Measurements from ENCODE around the gene C11orf91.
"Not testable (repeated sequence)": the region's sequence is repeated elsewhere in the genome, so short reads cannot be mapped to it uniquely, and the experiment has no call there.

C11orf91 gene

DNA sequence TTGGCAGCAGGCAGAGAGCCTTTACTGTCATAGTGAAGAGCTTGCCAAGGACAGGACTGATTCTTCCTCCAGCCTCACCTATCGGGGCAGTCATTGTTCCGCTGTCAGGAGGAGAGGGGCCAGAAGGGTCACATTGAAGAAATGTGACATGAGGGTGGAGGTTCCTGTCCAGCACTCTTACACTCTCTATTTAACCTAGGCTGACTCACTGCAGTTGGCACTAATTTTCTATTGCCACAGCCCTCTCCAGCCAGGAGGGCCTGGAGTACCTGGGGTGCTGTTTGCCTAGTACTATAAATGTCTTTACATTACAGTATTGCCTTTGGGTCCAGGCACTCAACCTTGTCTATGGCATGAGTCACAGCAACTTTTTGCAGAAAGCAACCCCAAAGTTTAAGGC is 7.2 kb upstream of the C11orf91 start:
- H2AK5ac ChIP-seq (ENCODE audit: low read length); H3K18ac ChIP-seq (ENCODE audit: low read length); H2BK5ac ChIP-seq (ENCODE audit: low read depth, low read length, poor library complexity); H3K4me2 ChIP-seq (ENCODE audit: low read length); H3K23ac ChIP-seq (ENCODE audit: low read length); H3K27ac ChIP-seq (ENCODE audit: low read depth, low read length); H3K27me3 ChIP-seq (ENCODE audit: insufficient read depth, low read length); H3K9me3 ChIP-seq (ENCODE audit: insufficient read depth, low read depth, low read length); H3K4me3 ChIP-seq (ENCODE audit: low read depth, low read length); H3K9ac ChIP-seq (ENCODE audit: low read length); H4K12ac ChIP-seq (ENCODE audit: low read depth, low read length); H3K4ac ChIP-seq (ENCODE audit: low read depth, low read length); H2BK120ac ChIP-seq (ENCODE audit: insufficient read depth, low read length, poor library complexity); H4K8ac ChIP-seq (ENCODE audit: low read depth, low read length); H3K79me2 ChIP-seq (ENCODE audit: control insufficient read depth, insufficient read depth, low read length, poor library complexity); H4K91ac ChIP-seq (ENCODE audit: low read depth, low read length); H3K79me1 ChIP-seq (ENCODE audit: low read length); DNase-seq; H3K4me1 ChIP-seq (ENCODE audit: control insufficient read depth in 1 of 2, insufficient read depth in 2 of 2, low read length in 2 of 2); H2BK12ac ChIP-seq (ENCODE audit: low read length); H3K14ac ChIP-seq (ENCODE audit: low read length); H2AFZ ChIP-seq (ENCODE audit: insufficient read depth, low read length, poor library complexity): not testable (repeated sequence)
- peaks cover 11 to 24% of the 10 kb centered on the region in 2 experiments for H3K36me3 ChIP-seq (ENCODE audit: control insufficient read depth in 1 of 2, insufficient read depth in 2 of 2, low read length in 2 of 2)
- no CpG with 5 or more reads among the region's 2 CpGs for WGBS (ENCODE audit: extremely low coverage, insufficient coverage, insufficient read length)

DNA sequence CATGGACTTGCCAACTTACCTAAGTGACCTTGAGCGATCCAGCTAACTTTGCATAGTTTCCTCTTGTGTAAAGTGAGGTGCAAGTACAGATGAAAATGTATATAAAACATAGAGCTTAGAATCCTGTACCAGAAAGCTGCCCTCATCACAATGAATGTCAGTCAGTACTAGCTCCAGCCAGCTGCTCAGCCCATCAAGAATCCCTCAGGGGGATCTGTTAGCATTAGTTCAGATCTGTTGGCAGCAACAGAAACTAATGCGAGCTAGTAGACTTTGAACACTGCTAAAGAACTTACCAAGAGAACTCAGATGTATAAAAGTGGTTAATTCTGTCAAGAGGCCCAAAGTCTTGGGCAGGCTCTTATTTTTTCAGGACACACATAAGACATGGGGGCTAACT is 6.3 kb upstream of the C11orf91 start:
- Histone ChIP-seq H2AK5ac (ENCODE audit: low read length) (no peak overlapping the region), H3K14ac (ENCODE audit: low read length) (no peak overlapping the region), H4K8ac (ENCODE audit: low read depth, low read length) (no peak overlapping the region), H3K4me3 (ENCODE audit: low read depth, low read length) (no peak overlapping the region), H2BK12ac (ENCODE audit: low read length) (no peak overlapping the region), H3K4me1 (ENCODE audit: control insufficient read depth in 1 of 2, insufficient read depth in 2 of 2, low read length in 2 of 2) (peaks cover 4 to 5% of the 10 kb centered on the region in 2 experiments), H3K18ac (ENCODE audit: low read length) (no peak overlapping the region), H2BK120ac (ENCODE audit: insufficient read depth, low read length, poor library complexity) (no peak overlapping the region), H3K79me1 (ENCODE audit: low read length) (peaks cover 1% of the 10 kb centered on the region), H3K36me3 (ENCODE audit: control insufficient read depth in 1 of 2, insufficient read depth in 2 of 2, low read length in 2 of 2) (peaks cover 11 to 24% of the 10 kb centered on the region in 2 experiments), H3K79me2 (ENCODE audit: control insufficient read depth, insufficient read depth, low read length, poor library complexity) (no peaks in the 10 kb centered on the region), H3K27me3 (ENCODE audit: insufficient read depth, low read length) (no peaks in the 10 kb centered on the region), H3K4ac (ENCODE audit: low read depth, low read length) (no peak overlapping the region), H2BK5ac (ENCODE audit: low read depth, low read length, poor library complexity) (no peak overlapping the region), H3K23ac (ENCODE audit: low read length) (no peak overlapping the region), H4K91ac (ENCODE audit: low read depth, low read length) (no peak overlapping the region), H3K27ac (ENCODE audit: low read depth, low read length) (no peak overlapping the region), H4K12ac (ENCODE audit: low read depth, low read length) (no peak overlapping the region), H3K9me3 (ENCODE audit: insufficient read depth, low read depth, low read length) (no peaks in the 10 kb centered on the region), H2AFZ (ENCODE audit: insufficient read depth, low read length, poor library complexity) (no peak overlapping the region), H3K4me2 (ENCODE audit: low read length) (no peak overlapping the region), H3K9ac (ENCODE audit: low read length) (no peak overlapping the region)
- DNase-seq, result no peak
- no CpG with 5 or more reads among the region's 2 CpGs for whole genome bisulfite sequencing (ENCODE audit: extremely low coverage, insufficient coverage, insufficient read length)

DNA sequence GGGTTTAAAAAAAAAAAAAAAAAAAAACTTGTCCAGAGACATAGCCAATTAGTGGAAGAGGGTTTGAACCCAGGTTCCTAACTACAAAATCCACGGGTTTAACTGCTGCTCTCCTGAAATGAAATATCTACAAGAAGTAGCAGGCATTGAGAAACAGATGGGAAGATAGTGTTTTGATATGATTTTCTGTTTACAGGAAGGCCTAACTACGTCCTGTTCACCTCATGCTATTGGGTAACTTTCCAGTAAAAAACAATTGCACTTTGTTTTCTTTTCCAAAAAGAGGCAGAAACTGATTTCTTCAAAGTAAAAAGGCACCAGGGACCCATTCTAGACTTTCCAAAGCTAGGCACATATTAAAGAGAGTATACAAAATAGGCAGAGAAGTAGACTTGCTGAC is 5.9 kb upstream of the C11orf91 start:
- H3K79me1 ChIP-seq (ENCODE audit: low read length), result peaks cover 1% of the 10 kb centered on the region
- no peak overlapping the region for H2BK12ac ChIP-seq (ENCODE audit: low read length)
- no peak for DNase-seq
- H2AFZ ChIP-seq (ENCODE audit: insufficient read depth, low read length, poor library complexity), result no peak overlapping the region
- no peak overlapping the region for H4K8ac ChIP-seq (ENCODE audit: low read depth, low read length)
- H3K79me2 ChIP-seq (ENCODE audit: control insufficient read depth, insufficient read depth, low read length, poor library complexity), result no peaks in the 10 kb centered on the region
- H2AK5ac ChIP-seq (ENCODE audit: low read length), result no peak overlapping the region
- no peak overlapping the region for H3K18ac ChIP-seq (ENCODE audit: low read length)
- H4K12ac ChIP-seq (ENCODE audit: low read depth, low read length), result no peak overlapping the region
- H2BK5ac ChIP-seq (ENCODE audit: low read depth, low read length, poor library complexity), result no peak overlapping the region
- peaks cover 11 to 24% of the 10 kb centered on the region in 2 experiments for H3K36me3 ChIP-seq (ENCODE audit: control insufficient read depth in 1 of 2, insufficient read depth in 2 of 2, low read length in 2 of 2)
- no peak overlapping the region for H3K23ac ChIP-seq (ENCODE audit: low read length)
- H3K14ac ChIP-seq (ENCODE audit: low read length), result no peak overlapping the region
- no peak overlapping the region for H4K91ac ChIP-seq (ENCODE audit: low read depth, low read length)
- H3K4me2 ChIP-seq (ENCODE audit: low read length), result no peak overlapping the region
- no CpG with 5 or more reads among the region's 2 CpGs for WGBS (ENCODE audit: extremely low coverage, insufficient coverage, insufficient read length)
- no peak overlapping the region for H3K9ac ChIP-seq (ENCODE audit: low read length)
- peaks cover 4 to 5% of the 10 kb centered on the region in 2 experiments for H3K4me1 ChIP-seq (ENCODE audit: control insufficient read depth in 1 of 2, insufficient read depth in 2 of 2, low read length in 2 of 2)
- no peak overlapping the region for H3K4me3 ChIP-seq (ENCODE audit: low read depth, low read length)
- H2BK120ac ChIP-seq (ENCODE audit: insufficient read depth, low read length, poor library complexity), result no peak overlapping the region
- no peaks in the 10 kb centered on the region for H3K9me3 ChIP-seq (ENCODE audit: insufficient read depth, low read depth, low read length)
- H3K27me3 ChIP-seq (ENCODE audit: insufficient read depth, low read length), result no peaks in the 10 kb centered on the region
- H3K4ac ChIP-seq (ENCODE audit: low read depth, low read length), result no peak overlapping the region
- no peak overlapping the region for H3K27ac ChIP-seq (ENCODE audit: low read depth, low read length)

DNA sequence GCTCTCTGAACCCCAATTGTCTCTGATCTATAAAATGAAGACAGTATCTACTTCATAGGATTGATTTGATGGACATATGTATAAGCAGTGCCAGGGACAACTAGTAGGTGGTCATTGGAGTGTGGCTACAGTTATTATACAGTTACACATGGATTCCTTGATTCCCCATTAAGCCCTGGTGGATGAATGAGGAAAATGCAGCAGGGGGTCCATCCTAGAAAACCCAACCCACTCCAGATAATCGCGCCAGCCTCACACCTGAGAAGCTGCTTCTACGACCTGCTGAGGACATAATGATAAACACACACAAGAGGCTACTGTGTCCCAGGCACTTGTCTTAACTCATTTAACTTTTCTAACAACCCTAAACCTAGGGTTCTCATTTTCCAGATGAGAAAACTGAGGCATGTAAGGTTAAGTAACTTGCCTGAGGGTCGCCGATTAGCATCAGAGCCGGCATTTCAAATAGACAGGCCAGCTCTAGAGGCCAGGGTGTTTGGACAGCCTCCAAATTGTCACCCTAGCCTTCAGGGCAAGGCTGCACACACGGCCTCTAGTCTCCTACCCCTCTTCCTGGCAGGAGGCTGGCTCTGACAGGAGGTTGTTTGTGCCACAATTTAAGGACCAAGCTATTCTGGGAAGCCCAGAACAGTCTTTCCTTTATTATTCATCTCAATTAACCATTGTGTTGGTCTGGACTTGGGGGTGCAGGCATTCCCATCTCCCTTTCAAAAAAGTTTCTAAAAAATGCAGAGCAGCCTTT is 3.8 kb upstream of the C11orf91 start:
- no peaks in the 10 kb centered on the region for H3K79me2 ChIP-seq (ENCODE audit: control insufficient read depth, insufficient read depth, low read length, poor library complexity)
- no peak overlapping the region for H3K4ac ChIP-seq (ENCODE audit: low read depth, low read length)
- no CpG with 5 or more reads among the region's 7 CpGs for WGBS (ENCODE audit: extremely low coverage, insufficient coverage, insufficient read length)
- H3K9ac ChIP-seq (ENCODE audit: low read length), result no peak overlapping the region
- no peaks in the 10 kb centered on the region for H3K9me3 ChIP-seq (ENCODE audit: insufficient read depth, low read depth, low read length)
- H2BK5ac ChIP-seq (ENCODE audit: low read depth, low read length, poor library complexity), result no peak overlapping the region
- H4K12ac ChIP-seq (ENCODE audit: low read depth, low read length), result no peak overlapping the region
- no peak overlapping the region for H3K4me2 ChIP-seq (ENCODE audit: low read length)
- no peak overlapping the region for H3K23ac ChIP-seq (ENCODE audit: low read length)
- H2BK120ac ChIP-seq (ENCODE audit: insufficient read depth, low read length, poor library complexity), result no peak overlapping the region
- H3K18ac ChIP-seq (ENCODE audit: low read length), result no peak overlapping the region
- no peak overlapping the region for H2BK12ac ChIP-seq (ENCODE audit: low read length)
- H3K4me3 ChIP-seq (ENCODE audit: low read depth, low read length), result no peak overlapping the region
- peak in 1 of 2 donors; percentile 31 for DNase-seq
- no peak overlapping the region for H2AK5ac ChIP-seq (ENCODE audit: low read length)
- no peak overlapping the region for H3K27ac ChIP-seq (ENCODE audit: low read depth, low read length)
- H3K79me1 ChIP-seq (ENCODE audit: low read length), result peaks cover 8% of the 10 kb centered on the region
- peaks cover 4 to 14% of the 10 kb centered on the region in 2 experiments for H3K4me1 ChIP-seq (ENCODE audit: control insufficient read depth in 1 of 2, insufficient read depth in 2 of 2, low read length in 2 of 2)
- no peaks in the 10 kb centered on the region for H3K27me3 ChIP-seq (ENCODE audit: insufficient read depth, low read length)
- no peak overlapping the region for H4K8ac ChIP-seq (ENCODE audit: low read depth, low read length)
- no peak overlapping the region for H3K14ac ChIP-seq (ENCODE audit: low read length)
- H2AFZ ChIP-seq (ENCODE audit: insufficient read depth, low read length, poor library complexity), result no peak overlapping the region
- H4K91ac ChIP-seq (ENCODE audit: low read depth, low read length), result no peak overlapping the region
- H3K36me3 ChIP-seq (ENCODE audit: control insufficient read depth in 1 of 2, insufficient read depth in 2 of 2, low read length in 2 of 2), result peaks cover 3 to 15% of the 10 kb centered on the region in 2 experiments

Measured in trophoblast cell (in vitro differentiated cells and primary cell).